HG03097 (cell line): Measurements from ENCODE around the gene ORMDL3.

Experiments
- ATAC-seq: cut with Tn5 transposase; IDR thresholded peaks from one replicate; pipeline ENCODE4 v1.9.1; 2021; ENCODE audit not compliant: unreplicated experiment, low FRiP score

The ORMDL3 gene, protein sequence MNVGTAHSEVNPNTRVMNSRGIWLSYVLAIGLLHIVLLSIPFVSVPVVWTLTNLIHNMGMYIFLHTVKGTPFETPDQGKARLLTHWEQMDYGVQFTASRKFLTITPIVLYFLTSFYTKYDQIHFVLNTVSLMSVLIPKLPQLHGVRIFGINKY

GRCh38 chr17:39927101-39927928 is at the start of gene ORMDL3, which contains the start of gene LRRC3C:
Gene ORMDL3, minus strand, starts transcription at chr17:39927601. Its CDS starts 3,398 bp downstream, at chr17:39924203.
Gene LRRC3C, plus strand, starts transcription at chr17:39927732. Its CDS starts 13,792 bp downstream, at chr17:39941524.
- peak; percentile 74 for ATAC-seq

DNA sequence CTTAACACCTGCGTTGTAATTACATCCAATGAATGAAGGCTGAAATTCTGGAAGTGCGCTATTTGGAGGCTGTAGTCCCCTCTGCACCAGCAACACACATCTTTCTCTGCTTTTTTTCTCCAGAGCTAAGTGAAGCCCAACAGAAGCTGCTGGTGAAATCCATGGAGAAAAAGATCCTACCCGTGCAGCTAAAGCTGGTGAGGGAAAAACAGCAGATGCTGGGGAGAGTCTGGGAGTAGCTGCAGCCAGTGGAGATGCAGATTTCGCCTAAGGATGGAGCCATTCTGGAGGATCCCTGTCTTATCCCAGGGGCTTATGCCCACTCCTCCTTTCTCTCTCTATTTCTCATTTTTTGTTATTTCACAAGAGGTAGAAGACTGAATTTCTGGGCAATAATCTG is 48.4 kb upstream of the ORMDL3 start:
- ATAC-seq, result no peak

- ATAC-seq, result no peak
These were observed 47.0 kb upstream of the ORMDL3 start for GRCh38 chr17:39974433-39974832.

DNA sequence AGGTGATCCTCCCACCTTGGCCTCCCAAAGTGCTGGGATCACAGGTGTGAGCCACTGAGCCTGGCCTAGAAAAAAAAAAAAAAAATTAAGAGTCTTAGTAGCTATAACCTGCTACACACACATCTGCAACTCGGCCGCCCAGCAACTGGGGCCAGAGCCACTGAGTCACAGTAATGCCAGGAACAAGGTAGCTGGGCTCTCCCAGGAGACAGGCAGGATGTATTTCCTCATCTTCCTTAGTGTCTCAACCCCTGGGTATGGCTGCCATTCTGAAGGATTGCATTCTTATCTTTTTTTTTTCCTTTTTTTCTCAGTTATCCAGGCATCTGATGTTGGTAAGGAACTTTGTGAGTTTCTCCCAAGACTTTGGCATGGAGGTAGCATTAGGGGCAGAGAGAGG is 46.1 kb upstream of the ORMDL3 start:
- no peak for ATAC-seq

DNA sequence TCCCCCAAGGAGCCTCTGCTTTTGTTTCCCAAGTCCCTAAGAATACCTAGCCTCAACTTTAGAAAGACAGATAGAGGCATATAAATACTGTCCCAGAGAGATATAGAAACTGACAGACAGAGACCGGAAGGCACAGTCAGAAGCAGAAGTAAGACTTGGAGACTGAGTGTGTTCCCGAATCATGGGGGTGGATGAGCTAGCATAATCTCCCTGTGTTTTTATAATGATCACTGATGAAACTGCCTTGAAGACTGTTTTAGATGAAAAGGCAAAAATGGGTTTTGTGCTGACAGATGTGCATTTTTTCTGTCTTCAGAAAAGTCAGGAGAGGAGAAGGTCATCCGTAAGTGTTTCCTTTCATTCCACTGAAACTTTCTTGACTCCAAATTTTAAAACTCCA is 44.9 kb upstream of the ORMDL3 start:
- no peak for ATAC-seq

DNA sequence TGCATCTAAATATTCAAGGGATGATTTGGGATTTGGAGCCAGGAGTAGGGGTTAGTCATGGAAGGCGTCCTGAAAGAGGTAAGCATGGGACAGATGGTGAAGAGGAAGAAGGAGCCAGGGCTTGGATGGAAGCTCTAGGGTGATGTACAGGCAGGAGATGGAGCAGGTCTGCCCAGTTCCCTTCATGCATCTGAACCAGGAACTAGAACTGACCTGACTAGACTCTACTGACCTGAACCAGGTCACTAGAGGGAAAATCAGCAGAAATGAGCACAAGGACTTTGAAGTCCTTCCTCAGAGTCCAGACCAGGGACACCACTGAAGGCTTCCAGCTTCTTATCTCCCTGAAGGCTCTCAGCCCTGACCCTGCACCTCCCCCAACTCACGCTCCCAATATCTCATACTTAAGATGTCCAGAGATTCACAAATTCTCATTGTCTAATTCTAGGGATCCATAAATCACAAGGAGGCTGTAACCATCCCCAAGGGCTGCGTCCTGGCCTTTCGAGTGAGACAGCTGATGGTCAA is 43.7 kb upstream of the ORMDL3 start:
- no peak for ATAC-seq

DNA sequence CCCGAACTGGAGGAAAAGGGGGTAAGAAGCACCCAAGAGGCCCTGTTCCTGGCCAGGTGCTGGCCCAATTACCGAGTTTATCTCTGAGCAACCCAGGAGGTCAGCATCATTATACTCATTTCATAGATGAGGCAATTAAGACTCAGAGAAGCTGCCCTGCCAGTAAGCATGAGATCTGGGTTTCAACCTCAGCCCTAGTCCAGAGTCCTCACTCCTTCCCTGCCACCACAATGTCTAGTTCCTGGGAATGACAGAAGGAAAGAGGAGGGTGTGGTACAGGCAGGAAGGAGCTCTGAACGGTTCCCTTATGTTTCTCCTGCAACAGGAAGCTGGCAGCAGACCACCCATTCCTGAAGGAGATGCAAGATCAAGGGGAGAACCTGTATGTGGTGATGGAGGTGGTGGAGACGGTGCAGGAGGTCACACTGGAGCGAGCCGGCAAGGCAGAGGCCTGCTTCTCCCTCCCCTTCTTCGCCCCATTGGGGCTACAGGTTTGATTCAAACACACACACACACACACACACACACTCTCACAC is 42.8 kb upstream of the ORMDL3 start:
- no peak for ATAC-seq

DNA sequence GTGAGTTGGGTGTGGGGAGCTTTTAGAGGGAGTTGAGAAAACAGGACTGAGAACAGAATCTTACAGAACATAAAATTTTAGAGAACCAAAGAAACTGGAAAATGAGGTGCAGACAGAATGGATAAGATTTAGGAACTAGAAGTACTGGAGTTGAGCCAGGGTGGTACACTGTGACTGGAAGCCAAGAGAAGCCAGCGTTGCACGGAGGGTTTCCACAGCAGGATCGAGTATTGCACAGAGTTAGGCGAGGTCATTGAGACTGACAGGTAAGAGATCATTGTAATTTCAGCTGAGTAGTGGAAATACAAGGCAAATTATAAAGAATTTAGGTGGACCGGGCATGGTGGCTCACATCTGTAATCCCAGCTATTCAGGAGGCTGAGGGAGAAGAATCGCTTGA is 42.0 kb upstream of the ORMDL3 start:
- ATAC-seq, result no peak

DNA sequence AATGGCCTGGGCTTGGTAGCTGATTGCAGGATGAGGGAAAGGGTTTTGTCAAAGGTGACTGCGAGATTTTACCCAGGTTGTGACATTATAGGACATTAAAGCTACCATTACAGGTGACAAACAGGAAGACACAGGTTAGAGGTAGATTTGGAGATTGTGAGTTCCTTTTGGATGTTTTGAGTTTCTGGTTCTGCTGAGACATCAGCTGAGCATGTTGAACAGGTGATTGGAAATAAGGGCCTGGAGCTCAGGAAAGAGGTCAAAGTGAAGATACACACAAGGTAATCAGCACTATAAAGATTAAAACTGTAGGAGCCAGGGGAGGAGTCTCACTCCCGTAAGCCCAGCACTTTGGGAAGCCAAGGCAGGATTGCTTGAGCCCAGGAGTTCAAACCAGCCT is 41.4 kb upstream of the ORMDL3 start:
- no peak for ATAC-seq

DNA sequence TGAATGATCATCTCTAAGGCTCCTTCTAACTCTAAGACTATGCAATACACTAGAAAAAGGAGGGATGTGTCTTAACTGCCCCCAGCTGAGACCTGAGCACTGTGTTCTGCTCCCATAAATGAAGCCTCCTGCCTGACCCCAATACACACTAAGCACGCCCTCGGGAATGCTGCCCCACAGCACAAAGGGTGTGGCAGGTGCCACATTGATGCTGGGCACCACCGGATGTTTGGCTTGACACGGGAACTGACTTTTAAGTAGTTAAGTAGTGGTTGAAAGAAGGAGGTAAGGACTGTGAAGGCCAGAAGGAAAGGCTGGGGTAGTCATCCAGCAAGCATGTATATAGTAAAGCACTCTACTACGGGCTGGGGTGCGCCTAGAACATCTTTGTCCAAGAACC is 39.4 kb upstream of the ORMDL3 start:
- ATAC-seq, result no peak

- no peak for ATAC-seq
These were observed 37.8 kb upstream of the ORMDL3 start for GRCh38 chr17:39965017-39965699.

- no peak for ATAC-seq
These were observed 36.4 kb upstream of the ORMDL3 start for GRCh38 chr17:39963829-39964228.

GRCh38 chr17:39962642-39963220 is 35.3 kb upstream of the ORMDL3 start, which contains the start of gene GSDMA:
Gene GSDMA, plus strand, starts transcription at chr17:39963004. Its CDS starts 2,684 bp downstream, at chr17:39965688.
- no peak for ATAC-seq

DNA sequence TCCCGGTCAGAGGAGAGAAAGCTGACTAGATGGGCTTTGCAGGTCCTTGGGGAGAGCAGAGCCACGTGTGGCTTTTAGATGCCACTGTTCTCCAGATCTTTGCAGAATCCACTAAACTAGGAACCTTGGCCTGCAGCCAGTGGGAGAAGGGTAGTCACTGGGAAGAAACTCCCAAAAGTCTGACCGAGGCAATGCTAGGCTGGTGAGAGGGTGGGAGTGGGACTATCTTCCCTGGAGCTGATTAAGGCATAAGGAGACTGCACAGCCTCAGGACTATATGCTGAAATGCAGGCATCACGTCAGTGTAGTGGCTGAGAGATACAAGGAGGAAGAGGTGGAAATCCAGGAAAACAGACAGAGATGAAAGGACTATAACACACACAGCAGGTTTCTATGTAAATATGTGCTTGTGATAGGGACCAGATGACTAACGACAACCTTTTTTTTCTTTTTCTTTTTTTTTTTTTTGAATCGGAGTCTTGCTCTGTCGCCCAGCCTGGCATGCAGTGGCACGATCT is 33.2 kb upstream of the ORMDL3 start:
- ATAC-seq, result no peak

GRCh38 chr17:39955726-39956225 is 28.4 kb upstream of the ORMDL3 start:
- ATAC-seq, result no peak

GRCh38 chr17:39954876-39955275 is 27.5 kb upstream of the ORMDL3 start:
- ATAC-seq, result no peak

- no peak for ATAC-seq
These were observed 26.1 kb upstream of the ORMDL3 start for GRCh38 chr17:39953471-39953888.

DNA sequence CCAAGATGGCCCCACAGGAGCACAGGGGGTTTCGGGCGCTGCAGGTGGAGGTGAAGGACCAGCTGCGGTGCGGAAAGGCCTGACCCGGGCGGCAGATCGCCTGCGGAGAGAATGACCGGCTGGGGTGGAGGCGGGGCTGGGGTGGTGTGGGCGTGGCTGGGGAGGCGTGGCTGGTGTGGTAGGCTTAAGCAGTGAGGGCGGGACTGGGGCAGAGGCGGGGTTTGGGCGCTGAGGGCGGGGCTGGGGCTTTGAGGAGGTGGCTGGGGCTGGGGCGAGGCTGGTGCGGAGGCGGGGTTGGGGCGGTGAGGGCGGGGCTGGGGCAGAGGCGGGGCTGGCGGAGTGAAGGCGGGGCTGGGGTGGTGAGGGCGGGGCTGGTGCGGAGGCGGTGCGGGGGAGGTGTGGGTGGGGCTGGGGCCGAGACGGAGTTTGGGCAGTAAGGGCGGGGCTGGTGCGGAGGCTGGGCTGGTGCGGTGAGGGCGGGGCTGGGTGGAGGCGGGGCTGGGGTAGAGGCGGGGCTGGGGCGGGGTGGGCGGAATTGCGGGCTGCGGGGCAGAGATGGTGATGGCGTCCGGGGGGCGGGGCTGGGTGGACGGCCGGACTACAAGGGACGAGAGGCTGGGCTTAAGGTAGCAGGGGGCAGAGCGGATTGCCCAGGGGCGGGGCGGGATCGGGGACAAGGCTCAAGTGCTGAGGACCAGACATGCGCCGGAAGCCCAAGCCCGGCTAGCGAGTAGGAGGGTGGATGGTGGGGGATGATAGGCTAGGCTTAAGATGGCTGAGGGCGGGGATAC is 25.5 kb upstream of the ORMDL3 start:
- peak; percentile 60 for ATAC-seq

- ATAC-seq, result no peak
These were observed 24.7 kb upstream of the ORMDL3 start for GRCh38 chr17:39951924-39952679.
